SK-N-SH (cell line): Measurements from ENCODE around the gene CCDC107. TPM values are rescaled to one million over a fixed set of nuclear protein-coding genes. Genes with fewer than 3 reads are reported as not detected.

Experiments
- CTCF ChIA-PET: fragments of 300-600, 350-600 bp; formaldehyde crosslinking; extraction: SDS; loops from one replicate; lab custom pipeline; 2021; lab: Yijun Ruan, JAX
- POLR2A ChIA-PET: fragments of 350-600 bp; sonication (Branson Sonifier 250); formaldehyde crosslinking; extraction: SDS; loops from one replicate; lab custom pipeline; 2020; ENCODE audit warnings: antibody characterized with exemption, inconsistent platforms; lab: Yijun Ruan, JAX
- DNase-seq: peaks from one replicate; pipeline ENCODE4 v3.0.0; 2012
- H2AFZ ChIP-seq: fragments of 200-600 bp; sonication (generic); 2 replicates; pipeline ENCODE4 v1.8.1; 2016; ENCODE audit warnings: antibody characterized with exemption, mild to moderate bottlenecking, low read depth
- H3F3A ChIP-seq: fragments of 200-600 bp; sonication (generic); replicated peaks from 2 replicates; pipeline ENCODE3; 2016; ENCODE audit warnings: antibody characterized with exemption, mild to moderate bottlenecking; ENCODE audit not compliant: insufficient read depth
- H3K27ac ChIP-seq, 2 experiments: fragments of 200-500 bp in 1 of 2; fragments of 200-600 bp in 1 of 2; sonication (Bioruptor generic) in 1 of 2; sonication (generic), shearing (Covaris generic) in 1 of 2; 2 replicates each; pipeline versions ENCODE4 v1.5.1 to v1.6.1; 2014 to 2016; ENCODE audit warnings: low read depth in 2 of 2, inconsistent platforms in 1 of 2, low read length in 1 of 2, mild to moderate bottlenecking in 1 of 2, mixed read lengths in 1 of 2
- H3K27me3 ChIP-seq: fragments of 200-600 bp; sonication (generic), shearing (Covaris generic); 2 replicates; pipeline ENCODE4 v1.6.1; 2016; ENCODE audit warnings: mixed run types; ENCODE audit not compliant: insufficient read depth
- H3K36me3 ChIP-seq, 2 experiments: fragments of 200-500 bp in 1 of 2; fragments of 200-600 bp in 1 of 2; sonication (Bioruptor generic) in 1 of 2; sonication (generic) in 1 of 2; replicated peaks in 1 of 2; 2 replicates each; pipeline versions ENCODE3 to v1.5.1; 2014 to 2016; ENCODE audit warnings: low read length in 1 of 2, mild to moderate bottlenecking in 1 of 2; ENCODE audit not compliant: insufficient read depth in 2 of 2, control insufficient read depth in 1 of 2
- H3K4me1 ChIP-seq, 2 experiments: fragments of 200-500 bp in 1 of 2; fragments of 200-600 bp in 1 of 2; sonication (Bioruptor generic) in 1 of 2; sonication (generic), shearing (Covaris generic) in 1 of 2; 2 replicates each; pipeline versions ENCODE4 v1.5.1 to v1.6.1; 2014 to 2016; ENCODE audit warnings: low read depth in 1 of 2, low read length in 1 of 2, mixed run types in 1 of 2; ENCODE audit not compliant: insufficient read depth in 2 of 2, control insufficient read depth in 1 of 2
- H3K4me2 ChIP-seq: fragments of 200-600 bp; sonication (generic), shearing (Covaris generic); 2 replicates; pipeline ENCODE4 v1.6.1; 2017; ENCODE audit warnings: mixed run types
- H3K4me3 ChIP-seq, 2 experiments: fragments of 200-500 bp in 1 of 2; fragments of 200-600 bp in 1 of 2; sonication (Bioruptor generic) in 1 of 2; sonication (generic), shearing (Covaris generic) in 1 of 2; 2 replicates each; pipeline versions ENCODE4 v1.5.1 to v1.8.1; 2014 to 2016; ENCODE audit warnings: low read depth in 2 of 2, inconsistent platforms in 1 of 2, low read length in 1 of 2, mild to moderate bottlenecking in 1 of 2, mixed read lengths in 1 of 2, moderate library complexity in 1 of 2
- H3K79me2 ChIP-seq: fragments of 200-600 bp; sonication (generic); 2 replicates; pipeline ENCODE4 v1.8.1; 2017; ENCODE audit warnings: mild to moderate bottlenecking; ENCODE audit not compliant: insufficient read depth
- H3K9ac ChIP-seq: fragments of 200-600 bp; sonication (generic); 2 replicates; pipeline ENCODE4 v1.6.1; 2017; ENCODE audit warnings: mixed run types
- H3K9me2 ChIP-seq: fragments of 200-600 bp; sonication (generic); 2 replicates; pipeline ENCODE4 v1.6.1; 2017; ENCODE audit warnings: mixed run types
- H3K9me3 ChIP-seq: fragments of 200-600 bp; sonication (generic); 2 replicates; pipeline ENCODE4 v1.6.1; 2017; ENCODE audit warnings: mixed run types, mild to moderate bottlenecking, moderate library complexity
- H4K20me1 ChIP-seq: fragments of 200-600 bp; sonication (generic); 2 replicates; pipeline ENCODE4 v1.6.1; 2017; ENCODE audit warnings: mild to moderate bottlenecking, mixed run types; ENCODE audit not compliant: insufficient read depth
- CHD2 ChIP-seq: fragments of 150-350 bp; IDR thresholded peaks from 2 replicates; pipeline ENCODE4 v1.6.1; 2018; ENCODE audit warnings: low read length; ENCODE audit not compliant: partially characterized antibody
- CTCF ChIP-seq: fragments of 200-600 bp; sonication (generic); IDR thresholded peaks from 2 replicates; pipeline ENCODE4 v1.6.1; 2017; ENCODE audit warnings: antibody characterized with exemption, mild to moderate bottlenecking, moderate library complexity
- EZH2phosphoT487 ChIP-seq: fragments of 200-600 bp; sonication (generic); IDR thresholded peaks from 2 replicates; pipeline ENCODE4 v1.6.1; 2017; ENCODE audit warnings: low read depth, mixed run types, mild to moderate bottlenecking, antibody characterized with exemption, moderate library complexity, borderline replicate concordance
- FOXM1 ChIP-seq: IDR thresholded peaks from 2 replicates; pipeline ENCODE4 v1.4.0; 2012; ENCODE audit warnings: low read depth, mild to moderate bottlenecking
- GATA2 ChIP-seq: sonication (generic); formaldehyde crosslinking; IDR thresholded peaks from 2 replicates; pipeline ENCODE4 v1.5.0; 2020; ENCODE audit warnings: mild to moderate bottlenecking, missing genetic modification reagents
- JUND ChIP-seq: IDR thresholded peaks from 2 replicates; pipeline ENCODE4 v1.4.0; 2012
- PBX3 ChIP-seq: IDR thresholded peaks from 2 replicates; pipeline ENCODE4; 2012
- RXRA ChIP-seq: IDR thresholded peaks from 2 replicates; pipeline ENCODE4 v1.4.0; 2012; ENCODE audit warnings: low read depth, mild to moderate bottlenecking, borderline replicate concordance
- SMC3 ChIP-seq: IDR thresholded peaks from 2 replicates; pipeline ENCODE4 v1.6.1; 2012; ENCODE audit warnings: low read depth, low read length, improper control_type of control experiment
- TAF1 ChIP-seq: IDR thresholded peaks from 2 replicates; pipeline ENCODE4 v1.6.1; 2012; ENCODE audit warnings: low read depth, mild to moderate bottlenecking, low read length, moderate library complexity, borderline replicate concordance
- TCF12 ChIP-seq: IDR thresholded peaks from 2 replicates; pipeline ENCODE4 v1.4.0; 2012
- USF2 ChIP-seq: fragments of 150-350 bp; IDR thresholded peaks from 2 replicates; pipeline ENCODE4 v1.6.1; 2017; ENCODE audit warnings: antibody characterized with exemption, low read length, low read depth, borderline replicate concordance
- YY1 ChIP-seq: IDR thresholded peaks from 2 replicates; pipeline ENCODE4 v1.4.0; 2012; ENCODE audit warnings: low read depth, mild to moderate bottlenecking
- ZBTB33 ChIP-seq: IDR thresholded peaks from 2 replicates; pipeline ENCODE4 v1.4.0; 2012; ENCODE audit warnings: low read depth, borderline replicate concordance
- WGBS: methylation state at CpG from one replicate; pipeline ENCODE4 v1.1.6; 2017; ENCODE audit warnings: low lambda C conversion rate; 5-methylcytosine and 5-hydroxymethylcytosine counted together
- polyA plus RNA-seq, 3 experiments: library from polyadenylated mRNA; depleted of rRNA; stranded (reverse); fragments of >200 nt; gene quantifications; 2 replicates each; pipeline ENCODE4 v1.2.3, GENCODE V29; 2012

The CCDC107 gene
- polyA plus RNA-seq, 1 of the 3 experiments (the other 2 are of a cell fraction) = 22.0 TPM

GRCh38 chr9:35658968-35659220, 802 bp downstream of the CCDC107 start:
- Histone ChIP-seq H3K4me2 (peak overlapping the region; percentile 80), H3K27ac (peak overlapping the region; percentile 97 to 98), H2AFZ (no peak overlapping the region), H3K79me2 (peaks cover 25% of the 10 kb centered on the region), H3K9ac (peak overlapping the region; percentile 88), H3K27me3 (no peaks in the 10 kb centered on the region), H3K4me3 (peak overlapping the region; percentile 70 to 82), H3K36me3 (peaks cover 0 to 11% of the 10 kb centered on the region in 2 experiments), H3K9me2 (no peaks in the 10 kb centered on the region), H4K20me1 (no peaks in the 10 kb centered on the region), H3F3A (peaks cover 27% of the 10 kb centered on the region), H3K4me1 (peaks cover 0 to 16% of the 10 kb centered on the region in 2 experiments; a peak in 1 of 4 replicates), H3K9me3 (no peaks in the 10 kb centered on the region)
- TF ChIP-seq EZH2phosphoT487 = no peak
- TF ChIP-seq TCF12 = no peak
- no peak for TF ChIP-seq RXRA
- no peak for TF ChIP-seq TAF1
- TF ChIP-seq CHD2 = no peak
- no peak for TF ChIP-seq YY1
- no peak for TF ChIP-seq SMC3
- TF ChIP-seq CTCF = no peak
- TF ChIP-seq PBX3 = no peak
- no peak for TF ChIP-seq JUND
- TF ChIP-seq GATA2 = no peak
- no peak for TF ChIP-seq FOXM1
- TF ChIP-seq USF2 = no peak
- no peak for TF ChIP-seq ZBTB33
- WGBS = 6% methylated on average over 2 of the region's 2 CpGs
- ChIA-PET POLR2A (interaction anchor here (0.8 to 3.8 kb wide), 5 partner anchors 12 to 562 kb away, joined by 3 to 20 read pairs (median 4); partner anchors contain the start of genes CREB3, PIGO and TLN1), CTCF (interaction anchor here (0.7 to 6.0 kb wide), 25 partner anchors 9 to 223 kb away, joined by 3 to 86 read pairs (median 6); partner anchors contain the start of genes CA9, CREB3, TLN1 and TPM2)
- no peak for DNase-seq
